Measurements from ENCODE around the gene TXNRD1.

Gene TXNRD1

DNA sequence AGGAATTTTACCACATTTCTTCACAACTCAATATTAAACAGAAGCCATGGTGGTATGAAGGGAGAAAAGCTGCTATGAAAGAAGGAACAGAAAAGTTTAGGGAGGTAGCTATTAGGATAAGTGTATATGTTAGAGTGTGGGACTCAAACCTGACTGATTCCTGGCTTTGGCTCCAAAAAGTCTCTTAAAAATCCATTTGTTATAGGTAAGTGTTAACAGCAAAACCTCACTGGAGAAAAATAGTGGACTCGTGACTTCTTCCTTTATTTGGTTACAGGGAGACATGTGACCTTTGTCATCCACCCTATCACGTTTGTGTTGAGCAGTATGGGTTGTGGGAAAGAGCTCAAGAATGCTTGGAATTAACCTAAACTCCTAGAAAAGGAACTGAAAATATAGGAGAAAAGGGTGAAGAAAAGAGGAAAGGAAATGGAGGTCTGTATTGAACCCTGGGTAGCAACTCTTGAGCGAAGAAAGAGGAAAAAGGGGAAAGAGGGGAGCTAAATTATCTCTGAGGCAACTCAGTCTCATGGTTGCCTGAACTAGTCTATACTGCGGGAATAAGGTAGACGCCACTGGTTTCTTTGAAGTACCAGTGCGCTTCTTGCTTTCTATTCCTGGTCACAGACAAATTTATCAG, 84.4 kb downstream of the TXNRD1 start:
- H3K4me1 ChIP-seq (ENCODE audit: insufficient read depth, low read length), result peaks cover 9% of the 10 kb centered on the region; the same call in 1 of the 2 replicates
- H3K9ac ChIP-seq (ENCODE audit: low read depth, low read length), result no peak overlapping the region
- H3K27ac ChIP-seq (ENCODE audit: low read length), result no peak overlapping the region
- no peaks in the 10 kb centered on the region for H3K27me3 ChIP-seq (ENCODE audit: insufficient read depth, low read length)
- H3K4me3 ChIP-seq (ENCODE audit: low read length), result no peak overlapping the region
- peaks cover 59% of the 10 kb centered on the region for H3K36me3 ChIP-seq (ENCODE audit: insufficient read depth, low read depth, low read length)
- H3K9me3 ChIP-seq (ENCODE audit: insufficient read depth, low read depth, low read length), result no peaks in the 10 kb centered on the region

DNA sequence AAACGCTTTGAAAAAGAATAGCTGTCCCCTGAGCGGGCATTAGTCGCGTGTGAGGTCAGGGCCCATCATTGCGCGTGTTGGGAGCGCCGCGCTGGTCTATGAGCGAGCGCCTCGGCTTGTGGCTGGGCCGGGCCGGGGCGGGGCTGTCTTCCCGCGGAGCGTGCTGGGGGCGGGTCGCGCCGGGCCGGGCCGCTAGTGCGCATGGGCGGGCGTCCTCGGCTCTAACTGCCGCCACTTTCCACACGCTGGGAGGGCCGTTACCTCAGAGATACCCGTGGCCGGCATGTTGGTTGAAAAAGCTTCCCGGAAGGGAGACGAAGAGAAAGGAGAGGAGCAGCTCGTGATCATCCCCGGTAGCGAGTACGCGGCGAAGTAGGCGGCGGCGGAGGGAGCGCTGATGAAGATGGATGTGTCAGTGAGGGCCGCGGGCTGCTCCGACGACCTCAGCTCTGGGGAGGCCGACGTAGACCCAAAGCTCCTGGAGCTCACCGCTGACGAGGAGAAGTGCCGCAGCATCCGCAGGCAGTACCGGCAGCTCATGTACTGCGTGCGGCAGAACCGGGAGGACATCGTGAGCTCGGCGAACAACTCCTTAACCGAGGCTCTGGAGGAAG, 88.1 kb downstream of the TXNRD1 start, which contains the start of gene EID3:
Gene EID3, plus strand, starts transcription at position 202 of the 614 bp plus-strand sequence. Its CDS starts 196 bp downstream, at position 398.
- H3K4me3 ChIP-seq (ENCODE audit: low read length), result peak within 1 kb of the TSS; percentile 62; the same call in 1 of the 2 replicates
- H3K9me3 ChIP-seq (ENCODE audit: insufficient read depth, low read depth, low read length), result no peaks in the 10 kb centered on the region
- no peak within 1 kb of the TSS for H3K27ac ChIP-seq (ENCODE audit: low read length)
- H3K4me1 ChIP-seq (ENCODE audit: insufficient read depth, low read length), result peaks cover 9% of the 10 kb centered on the region; the same call in 1 of the 2 replicates
- peak within 1 kb of the TSS; percentile 45; the same call in 1 of the 2 replicates for H3K9ac ChIP-seq (ENCODE audit: low read depth, low read length)
- no peaks in the 10 kb centered on the region for H3K27me3 ChIP-seq (ENCODE audit: insufficient read depth, low read length)
- H3K36me3 ChIP-seq (ENCODE audit: insufficient read depth, low read depth, low read length), result peaks cover 44% of the 10 kb centered on the region

DNA sequence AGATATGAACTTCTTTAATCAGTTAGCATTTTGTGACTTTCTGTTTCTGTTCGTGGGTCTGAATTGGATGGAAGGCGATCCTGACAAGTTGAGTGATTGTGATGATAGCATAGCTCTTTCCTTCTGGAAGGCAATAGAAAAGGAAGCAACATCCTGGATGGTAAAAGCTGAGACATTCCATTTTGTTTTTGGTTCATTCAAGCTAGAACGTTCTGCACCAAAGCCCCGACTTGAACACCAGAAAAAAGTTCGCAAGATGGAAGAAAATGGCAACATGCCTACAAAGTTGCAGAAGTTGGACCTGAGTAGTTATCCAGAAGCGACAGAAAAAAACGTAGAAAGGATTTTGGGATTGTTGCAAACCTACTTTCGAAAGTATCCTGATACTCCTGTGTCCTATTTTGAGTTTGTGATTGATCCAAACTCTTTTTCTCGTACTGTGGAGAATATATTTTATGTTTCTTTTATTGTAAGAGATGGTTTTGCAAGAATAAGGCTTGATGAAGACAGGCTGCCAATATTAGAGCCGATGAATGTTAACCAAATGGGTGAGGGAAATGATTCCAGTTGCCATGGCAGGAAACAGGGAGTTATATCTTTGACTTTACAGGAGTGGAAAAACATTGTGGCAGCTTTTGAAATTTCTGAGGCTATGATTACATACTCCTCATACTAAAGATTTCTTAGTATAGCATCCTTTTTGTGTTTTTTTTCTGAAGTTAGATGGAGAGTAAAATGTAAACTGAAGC, 88.9 kb downstream of the TXNRD1 start:
- Histone ChIP-seq H3K9me3 (ENCODE audit: insufficient read depth, low read depth, low read length) (no peaks in the 10 kb centered on the region), H3K27me3 (ENCODE audit: insufficient read depth, low read length) (no peaks in the 10 kb centered on the region), H3K4me1 (ENCODE audit: insufficient read depth, low read length) (peaks cover 9% of the 10 kb centered on the region; the same call in 1 of the 2 replicates), H3K36me3 (ENCODE audit: insufficient read depth, low read depth, low read length) (peaks cover 36% of the 10 kb centered on the region), H3K27ac (ENCODE audit: low read length) (no peak overlapping the region), H3K9ac (ENCODE audit: low read depth, low read length) (peak overlapping the region; percentile 35; the same call in 1 of the 2 replicates), H3K4me3 (ENCODE audit: low read length) (peak overlapping the region; percentile 52; the same call in 1 of the 2 replicates)

DNA sequence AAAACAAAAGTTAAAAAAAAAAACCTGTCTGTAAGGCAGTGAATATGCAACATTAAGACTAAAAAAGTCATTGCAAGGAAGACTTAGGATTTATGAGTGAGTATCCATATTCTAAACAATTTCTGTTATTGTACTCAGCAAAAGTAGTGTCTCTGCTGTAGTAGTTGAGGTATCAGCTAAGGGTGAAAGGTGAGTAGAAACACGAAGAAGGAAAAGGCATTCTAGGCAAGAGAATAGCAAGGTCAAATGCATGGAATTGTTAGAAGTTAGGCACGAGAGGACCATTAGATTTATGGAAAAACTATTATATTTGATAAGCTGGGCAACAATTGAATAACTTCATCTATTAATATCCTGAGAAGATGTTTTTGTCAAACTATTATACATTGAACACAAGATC, 89.8 kb downstream of the TXNRD1 start:
- no peak overlapping the region for H3K27ac ChIP-seq (ENCODE audit: low read length)
- no peak overlapping the region for H3K9ac ChIP-seq (ENCODE audit: low read depth, low read length)
- H3K9me3 ChIP-seq (ENCODE audit: insufficient read depth, low read depth, low read length), result no peaks in the 10 kb centered on the region
- H3K4me3 ChIP-seq (ENCODE audit: low read length), result no peak overlapping the region
- H3K27me3 ChIP-seq (ENCODE audit: insufficient read depth, low read length), result no peaks in the 10 kb centered on the region
- peaks cover 28% of the 10 kb centered on the region for H3K36me3 ChIP-seq (ENCODE audit: insufficient read depth, low read depth, low read length)
- H3K4me1 ChIP-seq (ENCODE audit: insufficient read depth, low read length), result peaks cover 9% of the 10 kb centered on the region; the same call in 1 of the 2 replicates

DNA sequence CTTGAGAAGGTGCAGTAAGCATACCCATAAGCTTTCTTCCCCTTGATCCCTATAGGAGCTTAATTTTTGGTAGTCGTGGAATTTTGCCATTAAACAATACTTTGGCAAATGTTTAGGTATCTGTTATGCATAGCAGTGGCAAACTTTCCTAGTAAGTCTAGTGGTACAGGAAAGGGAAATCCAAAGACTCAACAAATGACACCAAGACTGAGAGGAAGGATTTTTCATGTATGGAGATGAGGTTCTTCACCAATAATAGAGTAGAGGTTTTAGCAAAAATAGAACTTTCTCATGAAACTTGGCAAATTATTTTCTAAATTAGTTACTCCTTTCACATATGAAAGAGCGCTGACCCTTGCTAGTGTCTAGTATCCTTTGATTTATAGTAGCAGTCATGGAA, 90.8 kb downstream of the TXNRD1 start:
- no peaks in the 10 kb centered on the region for H3K9me3 ChIP-seq (ENCODE audit: insufficient read depth, low read depth, low read length)
- H3K27ac ChIP-seq (ENCODE audit: low read length), result no peak overlapping the region
- H3K4me1 ChIP-seq (ENCODE audit: insufficient read depth, low read length), result peaks cover 9% of the 10 kb centered on the region; the same call in 1 of the 2 replicates
- no peak overlapping the region for H3K4me3 ChIP-seq (ENCODE audit: low read length)
- H3K9ac ChIP-seq (ENCODE audit: low read depth, low read length), result no peak overlapping the region
- H3K27me3 ChIP-seq (ENCODE audit: insufficient read depth, low read length), result no peaks in the 10 kb centered on the region
- H3K36me3 ChIP-seq (ENCODE audit: insufficient read depth, low read depth, low read length), result peaks cover 35% of the 10 kb centered on the region

DNA sequence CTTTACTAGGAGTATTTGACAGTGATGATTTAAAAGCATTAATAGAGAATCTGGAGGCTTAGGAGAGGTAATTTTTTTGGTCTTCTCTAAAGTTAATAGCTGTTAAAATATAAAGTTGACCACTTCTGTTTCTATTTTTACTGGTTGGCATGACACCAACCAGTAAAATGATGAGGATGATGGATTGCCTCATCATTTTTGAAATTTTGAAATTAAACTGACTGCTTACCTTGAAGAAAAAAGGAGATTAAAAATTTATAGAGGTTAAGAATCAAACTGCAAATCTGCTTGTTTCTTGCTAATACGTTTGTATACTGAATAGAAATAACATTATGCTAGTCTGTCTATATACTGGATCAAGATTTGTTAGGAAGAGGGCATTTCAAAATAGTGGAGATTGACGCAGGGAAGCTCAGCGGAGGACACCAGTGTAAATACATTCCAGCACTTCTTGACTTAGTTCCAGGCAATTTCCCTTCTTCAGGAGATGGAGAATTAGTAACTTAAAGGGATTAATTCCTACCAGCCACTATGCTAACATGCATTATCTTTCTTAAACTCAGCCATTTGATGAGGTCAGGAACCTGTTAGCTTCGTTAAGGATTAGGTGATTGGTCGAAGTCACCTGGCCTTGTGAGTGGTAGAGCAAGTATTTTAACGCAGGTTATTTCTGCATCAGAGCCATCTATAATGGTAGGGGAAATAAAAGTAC, 91.5 kb downstream of the TXNRD1 start:
- Histone ChIP-seq H3K27me3 (ENCODE audit: insufficient read depth, low read length) (no peaks in the 10 kb centered on the region), H3K27ac (ENCODE audit: low read length) (no peak overlapping the region)

DNA sequence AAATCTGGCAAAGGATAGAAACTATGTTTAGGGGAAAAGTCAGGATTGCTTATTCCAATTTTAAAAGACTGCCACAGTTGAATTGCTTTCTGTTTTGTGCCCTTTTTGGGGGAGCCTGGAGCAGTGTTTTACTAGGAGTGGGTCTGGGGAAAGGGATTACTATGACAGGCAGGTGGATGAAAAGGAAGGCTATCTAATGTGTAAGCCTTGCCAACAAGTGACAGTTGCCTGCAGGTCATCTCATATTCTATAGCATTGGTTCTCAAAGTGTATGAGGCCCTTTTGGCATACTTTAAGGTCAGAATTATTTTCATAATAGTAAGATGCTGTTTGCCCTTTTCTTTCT, 92.0 kb downstream of the TXNRD1 start:
- H3K9ac ChIP-seq (ENCODE audit: low read depth, low read length), result no peak overlapping the region
- H3K27me3 ChIP-seq (ENCODE audit: insufficient read depth, low read length), result no peaks in the 10 kb centered on the region
- no peak overlapping the region for H3K4me3 ChIP-seq (ENCODE audit: low read length)
- peaks cover 4% of the 10 kb centered on the region; the same call in 1 of the 2 replicates for H3K4me1 ChIP-seq (ENCODE audit: insufficient read depth, low read length)
- H3K9me3 ChIP-seq (ENCODE audit: insufficient read depth, low read depth, low read length), result no peaks in the 10 kb centered on the region
- H3K36me3 ChIP-seq (ENCODE audit: insufficient read depth, low read depth, low read length), result peaks cover 46% of the 10 kb centered on the region
- H3K27ac ChIP-seq (ENCODE audit: low read length), result no peak overlapping the region

More for the DNA sequence above, 91.5 kb downstream of the TXNRD1 start:
- no peak overlapping the region for H3K4me3 ChIP-seq (ENCODE audit: low read length)
- H3K9me3 ChIP-seq (ENCODE audit: insufficient read depth, low read depth, low read length), result no peaks in the 10 kb centered on the region
- H3K36me3 ChIP-seq (ENCODE audit: insufficient read depth, low read depth, low read length), result peaks cover 41% of the 10 kb centered on the region
- H3K9ac ChIP-seq (ENCODE audit: low read depth, low read length), result no peak overlapping the region
- H3K4me1 ChIP-seq (ENCODE audit: insufficient read depth, low read length), result peaks cover 6% of the 10 kb centered on the region; the same call in 1 of the 2 replicates

DNA sequence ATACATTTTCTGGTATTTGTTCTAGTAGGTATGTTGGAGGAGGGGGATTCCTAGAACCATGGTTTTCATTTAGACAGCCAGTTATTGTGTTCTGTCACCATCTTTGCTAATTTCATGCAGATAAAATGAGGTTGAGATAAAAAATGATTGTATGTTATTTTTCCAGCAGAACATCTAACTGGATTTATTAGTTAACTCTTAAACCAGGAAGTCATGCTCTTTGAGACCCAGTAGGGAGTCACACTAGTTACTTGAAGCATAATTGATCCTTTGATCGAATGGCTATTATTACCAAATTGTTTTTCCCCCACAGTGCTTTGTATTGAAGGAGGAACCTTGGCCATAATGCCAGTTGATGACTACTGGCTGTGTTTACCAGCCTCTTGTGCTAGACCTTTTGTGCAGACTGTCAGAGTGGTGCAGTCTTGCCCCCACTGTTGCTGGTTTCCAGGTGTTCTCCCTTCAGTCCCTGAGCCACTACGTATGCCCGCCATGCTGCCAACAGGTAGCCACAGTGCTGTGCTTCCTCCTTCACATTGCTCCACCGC, 93.9 kb downstream of the TXNRD1 start:
- Histone ChIP-seq H3K27me3 (ENCODE audit: insufficient read depth, low read length) (no peaks in the 10 kb centered on the region), H3K9ac (ENCODE audit: low read depth, low read length) (no peak overlapping the region), H3K36me3 (ENCODE audit: insufficient read depth, low read depth, low read length) (peaks cover 58% of the 10 kb centered on the region), H3K4me1 (ENCODE audit: insufficient read depth, low read length) (no peaks in the 10 kb centered on the region), H3K27ac (ENCODE audit: low read length) (no peak overlapping the region), H3K9me3 (ENCODE audit: insufficient read depth, low read depth, low read length) (no peaks in the 10 kb centered on the region), H3K4me3 (ENCODE audit: low read length) (no peak overlapping the region)

DNA sequence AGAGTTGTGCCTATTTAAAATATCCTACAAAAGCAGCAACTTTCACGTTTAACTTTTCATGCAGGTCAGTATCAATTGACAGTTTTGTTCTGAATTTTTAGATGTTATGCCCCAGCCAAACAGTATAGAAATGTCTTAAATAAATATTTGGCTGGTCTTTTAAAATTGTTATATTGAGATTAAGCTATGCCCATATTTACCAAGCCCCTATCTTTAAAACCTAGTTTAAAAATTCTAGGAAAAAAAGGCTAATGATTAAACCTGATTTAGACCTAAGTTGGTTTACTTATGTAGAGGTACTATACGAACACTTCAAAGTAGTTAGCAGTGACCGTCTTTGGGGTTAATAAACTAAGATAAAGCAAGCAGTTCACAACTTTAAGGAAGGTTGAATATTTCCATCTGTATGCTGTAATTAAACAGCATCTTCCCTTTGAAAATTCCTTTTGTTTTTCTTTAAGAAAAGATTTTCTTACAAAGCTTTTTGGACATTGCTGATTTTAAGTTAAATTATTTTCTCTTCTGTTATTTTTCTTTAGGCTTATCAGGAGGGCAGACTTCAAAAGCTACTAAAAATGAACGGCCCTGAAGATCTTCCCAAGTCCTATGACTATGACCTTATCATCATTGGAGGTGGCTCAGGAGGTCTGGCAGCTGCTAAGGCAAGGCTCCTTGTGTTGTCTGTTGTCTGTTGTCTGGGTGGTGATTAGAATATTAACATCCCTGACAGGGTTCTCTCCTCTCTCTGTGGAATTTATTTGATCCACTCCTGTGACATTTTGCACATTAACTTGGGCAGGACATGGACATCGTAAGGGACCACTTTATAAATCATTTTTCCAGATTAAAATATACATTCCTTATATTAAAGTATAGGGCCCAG, 95.4 kb downstream of the TXNRD1 start:
- Histone ChIP-seq H3K9ac (ENCODE audit: low read depth, low read length) (no peak overlapping the region), H3K9me3 (ENCODE audit: insufficient read depth, low read depth, low read length) (no peaks in the 10 kb centered on the region; the same call in 1 of the 2 replicates), H3K27ac (ENCODE audit: low read length) (no peak overlapping the region), H3K4me3 (ENCODE audit: low read length) (no peak overlapping the region), H3K27me3 (ENCODE audit: insufficient read depth, low read length) (no peaks in the 10 kb centered on the region), H3K4me1 (ENCODE audit: insufficient read depth, low read length) (no peaks in the 10 kb centered on the region), H3K36me3 (ENCODE audit: insufficient read depth, low read depth, low read length) (peaks cover 58% of the 10 kb centered on the region)

DNA sequence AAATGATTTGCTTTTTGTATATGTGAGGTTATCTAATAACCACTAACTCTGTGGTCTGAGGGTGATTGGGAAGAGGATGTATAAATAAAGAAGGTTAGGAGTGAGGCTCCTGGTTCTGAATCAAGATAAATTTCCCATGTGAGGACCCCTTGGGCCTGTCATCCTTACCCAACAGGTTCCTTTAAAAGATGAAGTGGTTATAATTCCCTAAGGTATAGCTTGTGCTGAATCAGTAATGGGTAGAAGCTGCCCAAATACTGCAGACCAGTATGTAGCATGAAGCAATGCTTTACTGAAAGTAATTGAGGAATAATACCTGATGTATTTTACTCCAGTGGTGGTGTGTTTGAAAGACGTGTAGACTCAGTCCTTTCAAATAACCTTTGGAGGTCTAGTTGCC, 96.6 kb downstream of the TXNRD1 start:
- no peaks in the 10 kb centered on the region; the same call in 1 of the 2 replicates for H3K9me3 ChIP-seq (ENCODE audit: insufficient read depth, low read depth, low read length)
- peaks cover 62% of the 10 kb centered on the region for H3K36me3 ChIP-seq (ENCODE audit: insufficient read depth, low read depth, low read length)
- H3K27ac ChIP-seq (ENCODE audit: low read length), result no peak overlapping the region

More for the DNA sequence above, 96.6 kb downstream of the TXNRD1 start:
- no peak overlapping the region for H3K4me3 ChIP-seq (ENCODE audit: low read length)
- no peaks in the 10 kb centered on the region for H3K4me1 ChIP-seq (ENCODE audit: insufficient read depth, low read length)
- H3K9ac ChIP-seq (ENCODE audit: low read depth, low read length), result no peak overlapping the region
- H3K27me3 ChIP-seq (ENCODE audit: insufficient read depth, low read length), result no peaks in the 10 kb centered on the region

Measured in iPS-20b (cell line).